ENCODE measurements around the gene LTC4S.

The LTC4S gene

GRCh38 chr5:179827680-179828079 lies 33.9 kb downstream of the LTC4S start:
- H3K4me3 ChIP-seq (ENCODE audit: low read depth, low read length, poor library complexity, severe bottlenecking), result no peak overlapping the region
- H3K27me3 ChIP-seq (ENCODE audit: insufficient read depth, low read length), result no peaks in the 10 kb centered on the region
- H3F3A ChIP-seq (ENCODE audit: insufficient read depth, low read length), result no peaks in the 10 kb centered on the region
- H3K9ac ChIP-seq (ENCODE audit: low read length), result no peak overlapping the region
- H3K9me3 ChIP-seq (ENCODE audit: low read length), result no peaks in the 10 kb centered on the region
- H4K20me1 ChIP-seq (ENCODE audit: insufficient read depth, low read length), result no peaks in the 10 kb centered on the region
- H3K4me2 ChIP-seq (ENCODE audit: low read length), result no peak overlapping the region
- no peak for TF ChIP-seq CTCF (IDR thresholded peaks at IDR 0.05; ENCODE audit: low read length)
- no peak for TF ChIP-seq EZH2 (IDR thresholded peaks at IDR 0.05; ENCODE audit: borderline replicate concordance, low read length)
- H3K4me1 ChIP-seq (ENCODE audit: insufficient read depth, low read length, severe bottlenecking), result peaks cover 2% of the 10 kb centered on the region
- no peak overlapping the region for H2AFZ ChIP-seq (ENCODE audit: low read length)
- no peak overlapping the region for H3K27ac ChIP-seq (ENCODE audit: low read depth, low read length, poor library complexity, severe bottlenecking)
- H3K36me3 ChIP-seq (ENCODE audit: insufficient read depth, low read length), result peaks cover 97% of the 10 kb centered on the region
- H3K9me2 ChIP-seq (ENCODE audit: low read depth, low read length), result no peaks in the 10 kb centered on the region
- 0 out of 2 replicates have a peak, but pooled peaks cover 1% of the 10 kb centered on the region for H3K79me2 ChIP-seq (ENCODE audit: insufficient read depth, low read length)

- no peak overlapping the region for H3K9ac ChIP-seq (ENCODE audit: low read length)
- no peak overlapping the region for H3K27ac ChIP-seq (ENCODE audit: low read depth, low read length, poor library complexity, severe bottlenecking)
- H3K9me2 ChIP-seq (ENCODE audit: low read depth, low read length), result no peaks in the 10 kb centered on the region
- TF ChIP-seq CTCF (IDR thresholded peaks at IDR 0.05; ENCODE audit: low read length) (no peak), EZH2 (IDR thresholded peaks at IDR 0.05; ENCODE audit: borderline replicate concordance, low read length) (no peak)
- no peak overlapping the region for H2AFZ ChIP-seq (ENCODE audit: low read length)
- H4K20me1 ChIP-seq (ENCODE audit: insufficient read depth, low read length), result no peaks in the 10 kb centered on the region
- H3K4me2 ChIP-seq (ENCODE audit: low read length), result no peak overlapping the region
- H3K4me1 ChIP-seq (ENCODE audit: insufficient read depth, low read length, severe bottlenecking), result no peaks in the 10 kb centered on the region
- H3K79me2 ChIP-seq (ENCODE audit: insufficient read depth, low read length), result no peaks in the 10 kb centered on the region
- H3K4me3 ChIP-seq (ENCODE audit: low read depth, low read length, poor library complexity, severe bottlenecking), result no peak overlapping the region
- peaks cover 99% of the 10 kb centered on the region for H3K36me3 ChIP-seq (ENCODE audit: insufficient read depth, low read length)
- H3F3A ChIP-seq (ENCODE audit: insufficient read depth, low read length), result no peaks in the 10 kb centered on the region
- no peaks in the 10 kb centered on the region for H3K27me3 ChIP-seq (ENCODE audit: insufficient read depth, low read length)
- H3K9me3 ChIP-seq (ENCODE audit: low read length), result no peaks in the 10 kb centered on the region
Measured at GRCh38 chr5:179828756-179829421, 35.1 kb downstream of the LTC4S start.

GRCh38 chr5:179829732-179830435 lies 36.1 kb downstream of the LTC4S start:
- no peaks in the 10 kb centered on the region for H4K20me1 ChIP-seq (ENCODE audit: insufficient read depth, low read length)
- peaks cover 91% of the 10 kb centered on the region for H3K36me3 ChIP-seq (ENCODE audit: insufficient read depth, low read length)
- no peak overlapping the region for H3K4me2 ChIP-seq (ENCODE audit: low read length)
- H3K9ac ChIP-seq (ENCODE audit: low read length), result no peak overlapping the region
- no peak overlapping the region for H3K4me3 ChIP-seq (ENCODE audit: low read depth, low read length, poor library complexity, severe bottlenecking)
- TF ChIP-seq EZH2 (IDR thresholded peaks at IDR 0.05; ENCODE audit: borderline replicate concordance, low read length) (no peak), CTCF (IDR thresholded peaks at IDR 0.05; ENCODE audit: low read length) (no peak)
- H3K9me2 ChIP-seq (ENCODE audit: low read depth, low read length), result no peaks in the 10 kb centered on the region
- H3K4me1 ChIP-seq (ENCODE audit: insufficient read depth, low read length, severe bottlenecking), result no peaks in the 10 kb centered on the region
- no peak overlapping the region for H2AFZ ChIP-seq (ENCODE audit: low read length)
- H3K9me3 ChIP-seq (ENCODE audit: low read length), result no peaks in the 10 kb centered on the region
- H3K27ac ChIP-seq (ENCODE audit: low read depth, low read length, poor library complexity, severe bottlenecking), result no peak overlapping the region
- no peaks in the 10 kb centered on the region for H3K27me3 ChIP-seq (ENCODE audit: insufficient read depth, low read length)
- no peaks in the 10 kb centered on the region for H3F3A ChIP-seq (ENCODE audit: insufficient read depth, low read length)
- no peaks in the 10 kb centered on the region for H3K79me2 ChIP-seq (ENCODE audit: insufficient read depth, low read length)

Data from OCI-LY1 (cell line).